Fibroblast of peridontal ligament (primary cell): ENCODE measurements around the gene NHLRC4.

ENCODE experiments used
- DNase-seq: peaks from one replicate; pipeline ENCODE4 v3.0.0-alpha.2; 2010; ENCODE audit errors: extremely low read depth

NHLRC4 gene

DNA sequence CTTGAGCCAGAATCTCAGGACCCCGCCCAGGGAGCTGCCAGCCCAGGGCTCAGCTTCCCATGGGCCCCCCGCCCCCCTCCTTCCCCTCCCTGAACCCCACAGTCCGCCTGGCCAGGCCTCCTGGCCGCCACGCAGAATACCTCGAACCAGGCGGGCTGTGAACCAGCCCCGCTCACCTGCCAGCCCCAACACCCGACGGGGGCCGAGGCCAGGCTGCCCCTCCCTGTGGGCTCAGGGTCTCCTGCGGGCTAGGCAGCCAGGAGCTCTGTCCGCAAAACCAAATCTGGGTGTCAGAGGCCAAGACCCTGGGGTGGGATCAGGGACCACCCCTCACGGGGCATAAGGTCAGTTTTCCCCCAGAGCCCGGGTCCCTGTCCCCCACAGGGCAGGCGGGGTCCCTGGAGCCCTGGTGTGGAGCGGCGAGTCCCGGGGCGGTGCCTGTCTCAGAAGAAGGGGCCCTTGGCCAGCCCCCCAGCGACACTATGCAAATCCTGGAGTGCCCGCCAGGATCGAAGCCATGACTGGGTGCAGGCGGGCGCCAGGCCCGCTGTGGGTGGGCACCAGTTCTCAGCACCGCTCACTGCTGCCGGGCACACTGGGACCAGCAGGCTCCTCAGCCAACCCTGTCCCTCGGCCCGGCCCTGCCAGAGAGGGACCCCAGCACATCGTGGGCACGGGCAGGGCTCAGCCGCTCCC lies 13.1 kb upstream of the NHLRC4 start:
- DNase-seq, result no peak

DNA sequence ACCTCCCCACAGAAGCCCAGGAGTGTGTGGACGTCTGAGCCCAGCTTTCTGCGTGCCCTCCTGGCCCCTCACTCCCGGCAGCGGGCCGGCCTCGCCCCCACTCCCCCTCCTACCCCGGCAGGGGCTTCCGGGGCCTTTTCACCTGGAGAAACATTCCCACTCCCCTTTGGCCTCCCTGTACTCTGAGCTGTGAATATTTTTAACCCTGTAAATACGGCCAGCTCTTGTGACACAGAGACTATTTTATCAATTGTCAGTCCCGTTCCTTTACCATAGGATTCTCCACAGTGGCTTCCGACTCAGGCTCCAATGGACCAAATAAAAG lies 12.5 kb upstream of the NHLRC4 start:
- DNase-seq, result no peak

- peak; percentile 52 for DNase-seq
Measured at GRCh38 chr16:554640-555365, 12.0 kb upstream of the NHLRC4 start.

DNA sequence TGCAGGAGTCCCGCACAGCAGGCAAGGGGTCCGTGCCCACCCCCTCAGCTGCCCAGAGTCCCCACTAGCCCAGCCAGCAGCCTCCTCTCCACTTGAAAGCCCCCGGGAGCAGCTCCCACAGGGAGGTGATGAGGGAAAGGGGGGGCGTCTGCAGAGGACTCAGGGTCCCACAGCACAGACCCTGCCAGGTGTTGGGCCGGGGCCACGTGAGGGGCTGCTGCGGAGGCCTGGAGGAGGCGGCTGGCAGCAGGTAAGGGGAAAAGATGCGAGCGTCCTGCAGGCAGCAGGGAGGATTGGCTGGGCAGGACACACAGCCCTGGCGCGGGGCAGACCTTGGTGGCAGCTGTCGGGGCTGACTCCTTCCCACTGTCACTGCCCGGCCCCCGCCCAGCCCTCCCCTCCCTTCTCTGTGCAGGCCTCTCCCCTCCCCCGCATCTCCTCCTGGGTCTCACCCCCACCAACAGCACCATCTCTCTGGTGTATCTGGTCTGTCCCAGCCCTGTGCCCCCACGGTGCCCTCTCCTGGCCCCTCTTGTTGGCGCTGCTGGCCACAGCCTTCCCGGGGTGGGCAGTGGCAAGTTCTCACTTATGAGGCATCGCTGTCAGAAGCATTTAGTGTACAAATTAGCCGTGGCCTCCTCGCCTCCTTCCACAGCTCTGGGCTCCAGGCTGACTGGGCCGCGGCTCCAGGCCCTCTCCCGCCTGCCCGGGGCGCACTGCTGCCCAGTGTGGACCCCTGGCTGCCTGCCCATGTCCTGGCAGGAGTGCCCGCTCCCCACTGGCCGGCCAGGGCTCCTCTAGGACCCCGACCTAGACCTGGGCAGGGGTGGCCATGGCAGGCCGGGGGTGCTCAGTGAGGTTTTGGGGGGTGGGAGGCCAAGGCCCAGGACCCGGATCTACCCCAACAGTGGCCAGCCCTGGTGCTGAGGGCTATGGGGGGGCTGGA lies 11.0 kb upstream of the NHLRC4 start:
- DNase-seq, result no peak

DNA sequence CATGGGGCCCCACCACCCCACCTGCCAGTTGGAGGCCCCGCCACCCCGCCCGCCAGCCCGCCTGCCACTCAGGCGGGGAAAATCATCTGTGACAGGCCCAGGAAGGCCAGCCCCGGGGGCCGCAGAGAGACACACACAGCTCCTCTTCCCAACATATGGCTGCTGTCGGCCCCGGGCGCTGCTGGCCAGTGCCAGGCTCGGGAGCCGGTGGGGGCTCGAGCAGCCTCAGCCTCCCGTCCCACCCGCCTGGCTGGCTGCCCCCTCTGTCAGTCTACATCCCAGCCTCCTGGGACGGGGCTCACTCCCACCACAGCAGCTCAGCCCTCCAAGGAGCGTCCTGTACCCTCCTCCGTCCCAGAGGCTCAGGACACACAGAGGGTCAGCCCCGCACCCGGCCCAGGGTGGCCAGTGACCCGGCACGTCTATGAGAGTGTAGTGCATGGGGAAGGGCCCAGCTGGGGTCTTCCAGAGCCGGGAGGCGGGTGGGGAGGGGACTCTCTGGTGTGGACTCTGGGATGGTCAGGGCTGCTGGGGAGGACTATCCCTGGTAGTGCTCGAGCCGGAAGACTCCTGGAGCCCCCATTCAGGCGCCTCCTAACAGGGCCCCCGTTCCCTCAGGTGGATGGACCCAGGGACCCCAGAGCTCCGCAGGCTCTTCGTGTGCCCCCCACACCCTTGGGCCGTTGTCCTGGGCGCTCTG lies 10.2 kb upstream of the NHLRC4 start:
- no peak for DNase-seq

GRCh38 chr16:557463-558297 lies 9.1 kb upstream of the NHLRC4 start:
- DNase-seq, result no peak

DNA sequence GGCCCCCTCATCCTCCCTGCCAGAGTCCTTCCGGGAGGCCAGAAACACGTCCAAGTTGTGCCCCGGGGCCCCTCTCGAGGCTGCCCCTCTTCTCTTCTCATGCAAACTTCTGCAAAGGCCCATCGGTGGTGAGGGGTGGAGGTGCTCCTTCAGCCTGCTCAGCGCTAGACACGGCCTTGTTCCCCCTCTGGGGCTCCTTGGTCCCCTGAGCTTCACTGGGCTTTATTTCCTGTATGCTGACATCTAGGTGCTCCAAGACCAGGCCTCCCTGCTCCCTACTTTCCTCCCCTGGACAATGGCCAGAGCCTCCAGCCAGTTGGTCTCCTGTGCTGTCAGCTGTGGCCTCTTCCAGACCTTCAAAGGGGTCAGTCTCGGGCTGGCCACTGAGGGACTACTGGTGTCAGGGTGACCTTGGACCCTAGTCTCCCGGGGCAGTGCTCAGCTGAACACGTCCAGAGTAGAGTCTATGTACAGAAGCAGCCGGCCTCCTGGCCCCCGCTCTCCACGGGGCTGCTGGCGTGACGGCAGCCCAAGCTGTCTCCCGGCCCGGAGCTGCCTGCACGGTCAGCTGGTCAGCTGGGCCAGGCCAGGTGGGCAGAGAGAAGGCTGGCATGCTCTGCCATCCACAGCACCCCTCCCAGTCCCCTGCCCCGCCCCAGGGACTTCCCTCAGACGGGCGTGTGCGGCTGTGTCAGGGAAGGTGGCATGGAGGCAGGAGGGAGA lies 8.3 kb upstream of the NHLRC4 start:
- DNase-seq, result no peak

- DNase-seq, result no peak
Measured at GRCh38 chr16:559021-559380, 7.8 kb upstream of the NHLRC4 start.

DNA sequence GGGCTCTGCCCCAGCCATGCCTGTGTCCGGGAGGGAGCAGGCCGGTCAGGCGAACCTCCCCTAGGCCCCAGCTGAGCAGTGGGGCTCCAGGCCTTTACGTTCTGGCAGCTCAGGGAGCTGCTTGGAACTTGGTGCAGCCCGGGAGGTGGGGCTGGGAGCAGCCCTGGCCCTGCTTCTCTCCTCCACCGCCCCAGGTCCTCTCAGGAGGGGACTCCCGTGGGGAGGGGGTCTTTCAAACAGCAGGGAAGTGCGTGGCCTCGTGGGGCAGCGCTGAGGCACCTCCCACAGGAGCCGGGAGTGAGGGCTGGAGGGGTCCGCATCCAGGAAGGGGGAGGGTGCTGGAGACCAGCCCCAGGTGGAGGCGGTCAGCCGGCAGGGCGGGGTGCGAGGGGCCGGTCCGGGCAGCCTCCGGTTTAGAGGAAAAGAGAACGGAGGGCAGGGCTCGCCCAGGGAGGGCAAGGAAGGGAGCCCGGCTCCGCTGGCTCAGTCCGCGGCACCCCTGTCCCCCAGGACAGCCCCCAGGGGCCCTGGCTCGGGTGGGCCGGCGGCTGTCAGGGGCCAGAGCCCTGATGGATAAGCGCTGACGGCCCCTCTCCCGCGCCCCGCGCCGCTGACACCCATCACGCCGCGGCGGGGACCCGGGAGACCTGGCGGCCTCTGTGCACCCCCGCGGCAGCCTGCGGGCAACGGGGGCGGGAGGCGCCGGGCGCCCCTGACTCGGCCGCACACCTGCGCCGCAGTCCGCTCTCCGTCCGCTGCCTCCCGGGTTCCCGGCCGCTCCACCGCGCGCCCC lies 7.2 kb upstream of the NHLRC4 start:
- no peak for DNase-seq

DNA sequence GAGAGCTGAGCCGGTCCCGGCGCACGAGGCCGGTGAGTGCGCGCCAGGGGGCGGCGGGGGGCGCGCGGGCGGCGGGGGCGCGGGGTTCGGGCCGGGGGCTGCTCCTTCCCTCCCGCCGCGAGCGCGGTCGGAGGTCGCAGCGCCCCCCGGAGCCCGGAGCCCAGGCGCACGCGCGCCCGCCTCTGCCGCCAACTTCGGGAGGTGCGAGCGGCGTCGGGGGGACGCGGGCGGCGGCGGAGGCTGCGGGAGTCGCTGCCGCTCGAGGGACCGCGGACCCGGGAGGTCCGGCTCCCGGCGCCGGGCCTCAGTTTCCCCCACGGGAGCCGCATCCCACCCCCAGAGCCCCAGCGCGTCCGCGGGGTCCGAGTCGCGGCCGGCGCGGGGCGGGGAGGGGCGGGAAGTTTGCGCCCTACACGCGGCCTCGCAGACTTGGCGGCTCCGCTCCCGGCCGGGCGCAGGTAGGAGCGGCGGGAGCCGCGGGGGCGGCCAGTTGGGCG lies 6.6 kb upstream of the NHLRC4 start, which contains the start of gene PRR35:
Gene PRR35 (plus strand): TSS at position 191 of the 497 bp plus-strand sequence. CDS start 2,901 bp downstream, outside the sequence.
- DNase-seq, result no peak

DNA sequence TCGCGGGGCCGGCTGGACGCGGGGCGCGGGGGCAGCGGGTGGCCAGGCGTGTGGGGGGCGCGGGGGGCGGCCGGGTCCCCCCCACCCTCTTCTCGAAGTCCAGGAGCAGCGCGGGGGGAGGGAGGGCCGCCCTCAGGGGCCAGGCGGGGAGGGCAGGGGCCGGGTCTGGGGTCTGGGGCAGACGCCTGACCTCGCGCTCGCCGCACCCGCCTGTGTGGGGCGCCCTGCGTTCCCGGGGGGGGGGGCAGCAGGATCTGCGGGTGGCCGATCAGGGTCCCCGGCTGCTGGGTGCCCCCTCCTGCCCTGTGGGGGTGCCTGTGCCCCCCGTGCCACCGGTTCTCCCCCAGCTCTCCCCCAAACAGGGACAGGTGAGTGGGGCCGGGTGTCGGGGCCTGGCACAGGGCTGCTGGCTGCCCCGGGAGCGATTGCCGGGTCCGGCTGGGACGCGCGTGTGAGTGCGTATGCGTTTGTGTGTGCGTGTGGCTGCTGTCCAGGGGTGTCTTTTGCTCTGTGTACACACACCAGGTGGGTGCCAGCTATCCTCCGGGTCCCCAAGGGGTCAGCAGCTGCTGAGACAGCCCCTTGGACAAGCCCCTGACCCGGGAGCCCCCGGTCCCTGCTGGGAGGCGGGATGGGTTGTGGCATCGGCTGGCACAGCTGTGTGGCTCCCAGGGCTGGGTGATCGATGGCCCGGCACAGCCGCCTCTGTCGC lies 5.9 kb upstream of the NHLRC4 start:
- DNase-seq, result no peak

- DNase-seq, result no peak
Measured at GRCh38 chr16:561413-561794, 5.4 kb upstream of the NHLRC4 start.

- no peak for DNase-seq
Measured at GRCh38 chr16:561957-562938, 4.6 kb upstream of the NHLRC4 start.

DNA sequence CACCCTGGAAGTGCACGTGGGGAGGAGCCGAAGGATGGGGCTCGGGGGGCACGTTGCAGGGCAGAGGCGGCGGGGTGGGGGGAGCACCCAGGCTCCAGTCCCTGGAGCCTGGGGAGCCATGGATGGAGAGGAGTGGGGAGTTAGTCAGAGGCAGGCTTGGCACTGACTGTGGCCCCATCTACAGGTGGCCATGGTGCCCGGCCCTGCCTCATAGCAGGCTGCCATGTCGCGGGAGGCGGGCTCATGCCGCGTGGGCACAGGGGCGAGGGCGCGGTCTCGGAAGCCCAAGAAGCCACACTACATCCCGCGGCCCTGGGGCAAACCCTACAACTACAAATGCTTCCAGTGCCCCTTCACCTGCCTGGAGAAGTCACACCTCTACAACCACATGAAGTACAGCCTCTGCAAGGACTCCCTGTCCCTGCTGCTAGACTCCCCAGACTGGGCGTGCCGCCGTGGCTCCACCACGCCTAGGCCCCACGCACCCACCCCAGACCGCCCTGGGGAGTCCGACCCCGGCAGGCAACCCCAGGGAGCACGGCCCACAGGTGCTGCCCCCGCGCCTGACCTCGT lies 3.6 kb upstream of the NHLRC4 start:
- DNase-seq, result no peak

- no peak for DNase-seq
Measured at GRCh38 chr16:564690-565418, 2.0 kb upstream of the NHLRC4 start.
